Measurements from ENCODE around the gene ALKBH8.

DNA sequence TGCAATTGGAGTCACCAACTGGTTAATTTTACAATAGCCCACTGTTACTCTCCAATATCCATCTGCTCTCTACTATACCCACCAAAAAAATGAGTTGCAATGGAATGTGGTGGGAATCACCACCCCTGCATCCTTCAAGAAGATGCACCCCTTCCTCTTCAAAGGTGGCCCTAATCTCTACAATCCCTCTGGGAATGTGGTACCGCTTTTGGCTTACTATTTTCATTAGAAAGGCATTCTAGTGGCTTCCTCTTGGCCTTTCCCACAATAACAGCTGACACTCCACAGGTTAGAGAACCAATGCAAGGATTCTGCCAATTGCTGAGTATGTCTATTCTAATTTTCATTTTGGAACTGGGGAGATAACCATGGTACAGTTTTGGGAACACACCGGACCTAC lies 74.7 kb downstream of the ALKBH8 start:
- TF ChIP-seq EP300 (IDR thresholded peaks at IDR 0.05) (no peak), POLR2AphosphoS5 (IDR thresholded peaks at IDR 0.05) (no peak), POLR2A (IDR thresholded peaks at IDR 0.05) (no peak)
- TF ChIP-seq, protein P1, sequence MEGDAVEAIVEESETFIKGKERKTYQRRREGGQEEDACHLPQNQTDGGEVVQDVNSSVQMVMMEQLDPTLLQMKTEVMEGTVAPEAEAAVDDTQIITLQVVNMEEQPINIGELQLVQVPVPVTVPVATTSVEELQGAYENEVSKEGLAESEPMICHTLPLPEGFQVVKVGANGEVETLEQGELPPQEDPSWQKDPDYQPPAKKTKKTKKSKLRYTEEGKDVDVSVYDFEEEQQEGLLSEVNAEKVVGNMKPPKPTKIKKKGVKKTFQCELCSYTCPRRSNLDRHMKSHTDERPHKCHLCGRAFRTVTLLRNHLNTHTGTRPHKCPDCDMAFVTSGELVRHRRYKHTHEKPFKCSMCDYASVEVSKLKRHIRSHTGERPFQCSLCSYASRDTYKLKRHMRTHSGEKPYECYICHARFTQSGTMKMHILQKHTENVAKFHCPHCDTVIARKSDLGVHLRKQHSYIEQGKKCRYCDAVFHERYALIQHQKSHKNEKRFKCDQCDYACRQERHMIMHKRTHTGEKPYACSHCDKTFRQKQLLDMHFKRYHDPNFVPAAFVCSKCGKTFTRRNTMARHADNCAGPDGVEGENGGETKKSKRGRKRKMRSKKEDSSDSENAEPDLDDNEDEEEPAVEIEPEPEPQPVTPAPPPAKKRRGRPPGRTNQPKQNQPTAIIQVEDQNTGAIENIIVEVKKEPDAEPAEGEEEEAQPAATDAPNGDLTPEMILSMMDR (IDR thresholded peaks at IDR 0.05), result no peak

Data from sigmoid colon (tissue), 4 donors.